H54 (cell line): ENCODE measurements around the gene MVB12B.

Experiments used
- DNase-seq: peaks from one replicate; pipeline ENCODE4 v3.0.0; 2011; ENCODE audit warnings: low spot score, mixed read lengths; ENCODE audit not compliant: insufficient read length
- FAIRE-seq: peaks from 3 replicates; lab custom pipeline; 2011; peaks lifted over from hg19 to GRCh38; lab: Jason Lieb, UNC
- POLR2A ChIP-seq: IDR thresholded peaks from 2 replicates; pipeline ENCODE4 v1.6.1; 2011; ENCODE audit warnings: low read depth, mild to moderate bottlenecking, low read length

MVB12B gene

DNA sequence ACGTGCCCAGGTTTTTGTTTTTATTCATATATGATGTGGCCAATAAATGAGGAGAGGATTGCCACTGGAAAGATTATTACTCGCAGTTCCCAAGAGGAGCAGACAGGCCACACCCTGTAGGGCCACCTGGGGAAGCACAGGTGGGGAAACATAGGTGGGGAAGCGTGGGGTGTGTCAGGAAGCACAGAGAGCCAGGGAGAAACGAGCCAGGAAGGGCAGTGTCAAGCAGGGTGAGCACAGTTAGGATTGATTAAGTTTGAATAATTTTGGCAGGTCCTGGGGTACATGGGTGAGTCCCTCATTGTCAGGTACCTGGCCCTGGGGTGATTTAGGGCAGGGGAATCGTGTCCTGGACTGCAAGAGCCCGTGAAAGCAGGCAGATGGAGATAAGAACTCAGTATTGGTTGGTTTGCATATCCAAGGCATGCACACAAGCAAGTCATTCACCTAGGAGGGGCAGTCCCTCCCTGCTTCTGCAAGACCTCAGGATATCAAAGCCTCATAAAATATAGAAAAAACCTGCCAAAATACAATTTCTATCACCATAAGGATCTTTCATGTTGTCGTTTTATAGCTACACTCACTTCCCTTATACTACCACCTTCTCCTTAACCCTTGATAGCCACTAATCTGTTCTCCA lies 22.4 kb downstream of the MVB12B start:
- FAIRE-seq (no peak), DNase-seq (no peak)
- no peak for TF ChIP-seq POLR2A

GRCh38 chr9:126354887-126355770 lies 28.5 kb downstream of the MVB12B start:
- no peak for TF ChIP-seq POLR2A
- peak; percentile 15 for FAIRE-seq

DNA sequence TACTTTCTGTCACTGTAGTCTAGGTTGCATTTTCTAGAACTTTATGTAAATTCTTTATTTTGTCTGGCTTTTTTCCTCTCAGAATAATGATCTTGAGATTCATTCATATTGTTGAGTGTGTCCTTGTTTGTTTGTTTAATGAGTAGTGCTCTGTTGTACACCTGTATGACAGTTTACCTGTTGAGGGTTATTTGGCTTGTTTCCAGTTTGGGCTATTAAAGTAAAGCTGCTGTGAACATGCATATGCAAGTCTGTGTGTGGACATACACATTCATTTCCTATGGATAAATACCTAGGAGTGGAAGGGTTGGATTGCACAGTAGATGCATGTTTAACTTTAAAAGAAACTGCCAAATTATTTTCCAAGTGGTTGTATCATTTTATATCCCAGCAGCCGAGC lies 30.4 kb downstream of the MVB12B start:
- no peak for DNase-seq
- no peak for TF ChIP-seq POLR2A
- FAIRE-seq = peak; percentile 80

More at GRCh38 chr9:126354887-126355770, 28.5 kb downstream of the MVB12B start:
- no peak for DNase-seq

GRCh38 chr9:126360073-126360472 lies 33.4 kb downstream of the MVB12B start:
- no peak for TF ChIP-seq POLR2A
- FAIRE-seq = no peak
- DNase-seq = no peak

GRCh38 chr9:126361810-126362238 lies 35.2 kb downstream of the MVB12B start:
- TF ChIP-seq POLR2A = no peak
- no peak for DNase-seq
- peak; percentile 83 for FAIRE-seq

DNA sequence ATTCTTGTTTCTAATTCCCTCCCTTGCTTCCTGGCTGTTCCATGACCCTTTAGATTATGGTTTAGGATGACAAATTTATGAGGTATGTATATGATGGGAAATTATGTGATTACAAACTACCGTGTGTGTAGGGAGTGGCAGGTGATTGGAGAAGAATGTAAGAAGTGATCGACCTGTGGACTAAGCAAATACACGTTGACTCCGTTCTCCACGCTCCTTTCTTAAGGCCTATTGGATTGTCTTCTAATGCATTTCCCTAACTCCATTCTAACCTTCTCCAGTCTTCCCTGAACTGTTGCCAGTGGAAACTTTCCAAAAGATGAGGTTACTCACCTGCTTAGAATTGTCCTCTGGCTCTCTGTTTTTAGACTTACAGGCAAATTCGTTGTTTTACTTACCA lies 36.6 kb downstream of the MVB12B start:
- DNase-seq = no peak
- FAIRE-seq = peak; percentile 15
- no peak for TF ChIP-seq POLR2A

- DNase-seq (no peak), FAIRE-seq (no peak)
- TF ChIP-seq POLR2A = no peak
Measured at GRCh38 chr9:126363847-126364671, 37.4 kb downstream of the MVB12B start.

DNA sequence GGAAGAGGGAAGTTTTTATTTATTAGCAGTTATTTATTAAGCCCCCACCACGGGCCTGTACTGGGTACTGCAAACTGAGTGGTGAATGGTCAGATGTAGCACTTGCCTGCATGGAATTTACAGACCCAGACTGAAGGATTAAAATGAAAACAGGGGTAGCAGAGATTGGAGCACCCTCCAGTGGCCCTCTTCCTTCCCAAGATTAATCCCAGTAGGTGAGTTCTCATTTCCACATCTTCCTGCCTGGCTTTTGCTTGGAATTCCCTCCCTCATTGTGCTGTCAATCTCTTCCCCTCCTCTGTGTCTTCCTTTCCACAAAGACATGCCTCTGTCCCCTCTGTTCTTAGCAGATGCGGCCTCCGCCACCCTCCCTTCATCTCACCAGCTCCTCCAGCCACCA lies 39.2 kb downstream of the MVB12B start:
- no peak for TF ChIP-seq POLR2A
- DNase-seq = no peak
- FAIRE-seq = no peak

DNA sequence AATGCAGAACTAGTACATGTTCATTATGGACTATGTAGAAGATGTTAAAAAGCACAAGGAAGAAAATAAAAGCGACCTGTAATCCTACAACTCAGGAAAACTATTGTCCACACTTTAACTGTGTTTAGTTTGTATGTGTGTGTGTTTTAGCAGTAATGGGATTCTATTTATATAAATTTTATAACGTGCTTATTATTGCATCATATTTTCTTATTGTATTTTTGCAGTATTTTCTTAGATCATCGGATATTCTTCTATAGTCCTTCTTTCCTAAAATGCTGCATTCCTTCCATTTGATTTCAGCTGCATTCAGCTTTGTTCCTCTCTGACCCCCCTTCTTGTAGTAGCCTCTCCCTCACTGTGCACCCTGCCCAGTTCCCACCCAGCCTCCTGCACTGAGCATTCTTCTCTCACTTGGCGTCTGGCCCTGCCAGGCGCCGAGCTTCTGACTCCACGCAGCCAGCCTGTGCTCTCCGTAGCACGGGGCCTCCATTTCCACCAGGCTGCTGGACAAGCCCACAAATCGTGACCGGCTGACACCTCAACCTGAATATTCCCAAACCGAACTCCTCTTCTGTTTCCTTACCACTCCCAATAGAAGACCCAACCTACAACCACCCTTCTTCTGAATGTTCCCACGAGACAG lies 39.9 kb downstream of the MVB12B start:
- TF ChIP-seq POLR2A = no peak
- FAIRE-seq (no peak), DNase-seq (no peak)

DNA sequence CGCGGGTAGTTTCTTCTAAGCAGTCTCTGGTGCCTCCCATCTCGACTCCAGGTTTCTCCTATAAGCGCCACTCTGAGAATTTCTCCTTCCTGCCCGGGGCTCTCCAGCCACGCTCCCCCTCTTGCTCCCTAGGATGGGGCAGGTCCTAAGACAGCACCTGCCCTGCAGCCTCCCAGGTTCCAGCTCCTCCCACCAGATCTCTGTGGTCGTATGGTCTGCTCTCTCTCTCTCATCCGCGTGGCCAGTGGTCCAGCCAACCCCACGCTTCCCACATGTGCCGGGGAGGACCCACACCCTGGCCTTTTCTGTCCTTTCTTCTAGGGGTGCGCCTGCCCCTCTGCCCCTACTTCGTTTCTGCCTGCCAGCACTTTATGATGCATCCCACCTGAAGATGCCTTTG lies 40.5 kb downstream of the MVB12B start:
- DNase-seq (no peak), FAIRE-seq (no peak)
- no peak for TF ChIP-seq POLR2A

DNA sequence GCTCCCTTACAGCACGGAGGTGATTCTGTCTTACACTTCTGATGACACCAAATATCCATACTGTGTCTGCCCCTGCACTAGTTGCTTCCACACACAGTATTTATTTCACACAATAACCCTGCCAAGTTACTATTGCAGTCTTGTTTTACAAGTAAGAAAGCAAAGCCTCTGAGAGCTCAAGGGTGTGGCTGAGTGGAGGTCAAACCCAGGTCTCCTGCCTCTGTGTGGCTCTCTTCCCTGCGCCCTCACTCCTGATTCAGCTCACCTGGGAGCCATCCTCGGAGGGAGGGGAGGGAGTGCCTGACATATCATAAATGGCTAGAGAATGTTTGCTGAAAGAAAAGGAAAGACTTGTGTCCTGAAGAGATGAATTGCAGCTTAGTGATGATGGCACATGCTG lies 41.0 kb downstream of the MVB12B start:
- no peak for DNase-seq
- no peak for FAIRE-seq
- TF ChIP-seq POLR2A = no peak

DNA sequence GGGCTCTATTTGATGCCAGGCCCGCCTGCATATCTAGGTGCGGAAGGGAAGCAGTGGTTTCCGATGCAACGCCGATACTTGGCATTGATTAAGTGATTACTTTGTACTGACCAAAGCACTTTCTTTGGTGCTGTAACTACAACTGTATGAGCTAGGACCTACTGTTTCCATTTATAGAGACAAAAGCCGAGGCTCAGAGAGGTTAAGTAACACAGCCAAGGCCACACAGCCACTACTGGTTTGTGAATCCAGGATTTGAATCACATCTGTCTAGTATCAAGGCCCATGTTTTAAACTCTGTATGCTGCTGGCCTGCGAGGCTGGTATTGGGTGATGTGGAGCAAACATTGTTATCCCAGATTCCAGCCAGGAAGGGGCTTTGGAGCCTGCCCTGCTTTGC lies 41.4 kb downstream of the MVB12B start:
- DNase-seq = no peak
- FAIRE-seq = no peak
- no peak for TF ChIP-seq POLR2A

- no peak for DNase-seq
- no peak for FAIRE-seq
- TF ChIP-seq POLR2A = no peak
Measured at GRCh38 chr9:126371007-126371870, 44.6 kb downstream of the MVB12B start.
